HepG2 (cell line): Measurements from ENCODE around the gene SLC2A2. TPM values are rescaled to one million over a fixed set of nuclear protein-coding genes. Genes with fewer than 3 reads are reported as not detected.

Source experiments
- BRCA1 ChIP-seq: sonication (generic); formaldehyde crosslinking; IDR thresholded peaks from 2 replicates; pipeline ENCODE4 v1.4.0; 2020; ENCODE audit warnings: missing genetic modification reagents
- FOXC1 ChIP-seq: sonication (generic); formaldehyde crosslinking; IDR thresholded peaks from 2 replicates; pipeline ENCODE4 v1.8.0; 2022; ENCODE audit warnings: mild to moderate bottlenecking, missing genetic modification reagents, borderline replicate concordance
- HOXA5 ChIP-seq: sonication (generic); formaldehyde crosslinking; IDR thresholded peaks from 2 replicates; pipeline ENCODE4 v1.4.0; 2020; ENCODE audit warnings: missing genetic modification reagents
- KLF15 ChIP-seq: sonication (generic); formaldehyde crosslinking; IDR thresholded peaks from 2 replicates; pipeline ENCODE4 v1.8.1; 2023; ENCODE audit warnings: borderline replicate concordance, mild to moderate bottlenecking, inconsistent platforms, missing genetic modification reagents, mixed read lengths
- MBD4 ChIP-seq: IDR thresholded peaks from 2 replicates; pipeline ENCODE4 v1.6.1; 2012; ENCODE audit warnings: low read length, inconsistent platforms, borderline replicate concordance
- MEIS1 ChIP-seq: sonication (generic); formaldehyde crosslinking; IDR thresholded peaks from 2 replicates; pipeline ENCODE4 v1.9.0; 2021; ENCODE audit warnings: mild to moderate bottlenecking, missing genetic modification reagents, moderate library complexity, borderline replicate concordance
- NCOA2 ChIP-seq: sonication (generic); formaldehyde crosslinking; IDR thresholded peaks from 2 replicates; pipeline ENCODE4 v1.8.0; 2022; ENCODE audit warnings: inconsistent platforms
- NFRKB ChIP-seq: fragments of 450-650 bp; IDR thresholded peaks from 2 replicates; pipeline ENCODE4 v1.6.1; 2017
- NR1H2 ChIP-seq: sonication (generic); formaldehyde crosslinking; IDR thresholded peaks from 2 replicates; pipeline ENCODE4 v1.8.1; 2022; ENCODE audit warnings: low read depth, missing genetic modification reagents, borderline replicate concordance
- REPIN1 ChIP-seq: sonication (generic); formaldehyde crosslinking; IDR thresholded peaks from 2 replicates; pipeline ENCODE4 v1.8.0; 2022; ENCODE audit warnings: missing genetic modification reagents, low read depth, mild to moderate bottlenecking, borderline replicate concordance
- SKI ChIP-seq: fragments of 450-650 bp; IDR thresholded peaks from one replicate; pipeline ENCODE4 v1.6.1; 2018; ENCODE audit warnings: mild to moderate bottlenecking; ENCODE audit not compliant: partially characterized antibody
- SNRNP70 ChIP-seq: fragments of 200-400 bp; formaldehyde crosslinking; IDR thresholded peaks from 2 replicates; pipeline ENCODE4 v1.6.1; 2017; ENCODE audit warnings: mild to moderate bottlenecking, low read depth, low read length, moderate library complexity
- TOPORS ChIP-seq: sonication (generic); formaldehyde crosslinking; IDR thresholded peaks from 2 replicates; pipeline ENCODE4 v1.8.0; 2023; ENCODE audit warnings: mild to moderate bottlenecking, missing genetic modification reagents
- ZNF121 ChIP-seq: sonication (generic); formaldehyde crosslinking; IDR thresholded peaks from 2 replicates; pipeline ENCODE4 v1.5.0; 2020; ENCODE audit warnings: mild to moderate bottlenecking, missing genetic modification reagents
- ZNF317 ChIP-seq: sonication (generic); formaldehyde crosslinking; IDR thresholded peaks from 2 replicates; pipeline ENCODE4 v1.5.0; 2020; ENCODE audit warnings: mild to moderate bottlenecking, missing genetic modification reagents
- ZNF556 ChIP-seq: sonication (generic); formaldehyde crosslinking; IDR thresholded peaks from 2 replicates; pipeline ENCODE4 v1.4.0; 2020; ENCODE audit warnings: mild to moderate bottlenecking, missing genetic modification reagents, borderline replicate concordance
- ZNF570 ChIP-seq: sonication (generic); formaldehyde crosslinking; IDR thresholded peaks from 2 replicates; pipeline ENCODE4 v1.4.0; 2020; ENCODE audit warnings: mild to moderate bottlenecking, missing genetic modification reagents, borderline replicate concordance
- ZNF768 ChIP-seq: sonication (generic); formaldehyde crosslinking; IDR thresholded peaks from 2 replicates; pipeline ENCODE4 v1.4.0; 2020; ENCODE audit warnings: missing genetic modification reagents
- ZNF777 ChIP-seq: sonication (generic); formaldehyde crosslinking; IDR thresholded peaks from 2 replicates; pipeline ENCODE4 v1.4.0; 2020; ENCODE audit warnings: missing genetic modification reagents
- ZNF782 ChIP-seq: sonication (generic); formaldehyde crosslinking; IDR thresholded peaks from 2 replicates; pipeline ENCODE4 v1.4.0; 2020; ENCODE audit warnings: missing genetic modification reagents, mild to moderate bottlenecking, borderline replicate concordance
- polyA plus RNA-seq, 8 experiments: library from polyadenylated mRNA; depleted of rRNA in 3 of 8; stranded (reverse) in 7 of 8; unstranded in 1 of 8; fragments of >200 nt; fragmentation: Illumina TruSeq in 4 of 8; extraction: Trizol in 4 of 8; gene quantifications; 2 replicates each; pipeline versions ENCODE4 v1.2.1 to v1.2.3, GENCODE V29; 2011 to 2016; ENCODE audit warnings: low read depth in 4 of 8, missing spikeins in 1 of 8, mixed read lengths in 1 of 8; ENCODE audit not compliant: insufficient read depth in 1 of 8
- total RNA-seq, 5 experiments: library from RNA; depleted of rRNA; stranded (reverse); fragments of >200 nt; fragmentation: Illumina TruSeq; extraction: Trizol; gene quantifications; 2 replicates each; pipeline ENCODE4 v1.2.3, GENCODE V29; 2016; ENCODE audit warnings: low read depth in 1 of 5
- TF ChIP-seq, protein P1 (sequence below): sonication (generic); formaldehyde crosslinking; IDR thresholded peaks from 2 replicates; pipeline ENCODE4 v1.8.0; 2022; ENCODE audit warnings: missing genetic modification reagents, mild to moderate bottlenecking, borderline replicate concordance
- TF ChIP-seq, protein P2 (sequence below): sonication (generic); formaldehyde crosslinking; IDR thresholded peaks from 2 replicates; pipeline ENCODE4 v1.4.0; 2020; ENCODE audit warnings: mild to moderate bottlenecking, missing genetic modification reagents
- TF ChIP-seq, protein P3 (sequence below): sonication (generic); formaldehyde crosslinking; IDR thresholded peaks from 2 replicates; pipeline ENCODE4 v1.4.0; 2020; ENCODE audit warnings: missing genetic modification reagents, mild to moderate bottlenecking, borderline replicate concordance
- TF ChIP-seq, protein P4 (sequence below): sonication (generic); formaldehyde crosslinking; IDR thresholded peaks from 2 replicates; pipeline ENCODE4 v1.4.0; 2020; ENCODE audit warnings: missing genetic modification reagents

SLC2A2 gene
- total and polyA plus RNA-seq, 2 of the 13 experiments (the other 11 are each of a cell fraction or from before 2014, with no cell fraction given) = 19.5 to 23.2 TPM

DNA sequence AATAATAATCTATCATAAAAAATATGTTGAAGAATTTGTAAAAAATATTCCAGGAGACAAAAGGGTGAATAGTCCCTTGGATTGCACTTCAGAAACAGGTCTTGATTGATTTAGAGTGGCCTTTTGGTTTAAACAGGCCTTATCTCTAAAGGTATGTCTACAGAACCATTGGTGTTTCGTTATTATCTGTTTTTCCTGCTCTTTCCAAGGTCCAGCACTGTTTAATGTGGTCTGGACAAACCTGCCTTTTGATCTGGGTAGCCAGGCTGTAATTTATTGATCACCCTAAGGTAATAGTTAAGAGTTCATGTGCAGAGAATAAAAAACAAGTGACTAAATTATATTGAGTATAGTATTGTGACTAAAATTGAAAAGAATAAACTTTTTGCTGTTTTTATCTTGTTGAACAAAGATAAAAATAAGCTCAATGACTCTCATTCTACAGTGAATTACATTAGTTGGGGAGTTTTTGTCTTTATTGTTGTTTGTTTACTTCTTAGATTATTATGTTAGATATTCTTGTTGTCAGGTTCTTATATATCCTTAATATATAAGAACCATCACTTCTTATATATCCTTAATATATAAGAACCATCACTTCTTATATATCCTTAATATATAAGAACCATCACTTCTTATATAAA lies 25.1 kb downstream of the SLC2A2 start (continued):
- TF ChIP-seq, protein P1, sequence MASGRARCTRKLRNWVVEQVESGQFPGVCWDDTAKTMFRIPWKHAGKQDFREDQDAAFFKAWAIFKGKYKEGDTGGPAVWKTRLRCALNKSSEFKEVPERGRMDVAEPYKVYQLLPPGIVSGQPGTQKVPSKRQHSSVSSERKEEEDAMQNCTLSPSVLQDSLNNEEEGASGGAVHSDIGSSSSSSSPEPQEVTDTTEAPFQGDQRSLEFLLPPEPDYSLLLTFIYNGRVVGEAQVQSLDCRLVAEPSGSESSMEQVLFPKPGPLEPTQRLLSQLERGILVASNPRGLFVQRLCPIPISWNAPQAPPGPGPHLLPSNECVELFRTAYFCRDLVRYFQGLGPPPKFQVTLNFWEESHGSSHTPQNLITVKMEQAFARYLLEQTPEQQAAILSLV (CRISPR knock-in tag) = no peak
- TF ChIP-seq KLF15 (CRISPR knock-in tag) (no peak), REPIN1 (CRISPR knock-in tag) (peak; percentile 34; the same call in 1 of the 2 replicates), MEIS1 (CRISPR knock-in tag) (no peak; the same call in 1 of the 2 replicates), ZNF556 (CRISPR knock-in tag) (no peak; the same call in 1 of the 2 replicates), NR1H2 (CRISPR knock-in tag) (no peak), HOXA5 (CRISPR knock-in tag) (peak; percentile 46; the same call in 1 of the 2 replicates), ZNF782 (CRISPR knock-in tag) (no peak), ZNF777 (CRISPR knock-in tag) (no peak), MBD4 (peak; percentile 81; the same call in 1 of the 2 replicates), ZNF317 (CRISPR knock-in tag) (no peak), ZNF121 (CRISPR knock-in tag) (no peak), BRCA1 (CRISPR knock-in tag) (no peak), SNRNP70 (no peak), ZNF570 (CRISPR knock-in tag) (no peak), TOPORS (CRISPR knock-in tag) (no peak), SKI (peak; percentile 90), ZNF768 (CRISPR knock-in tag) (no peak), FOXC1 (CRISPR knock-in tag) (no peak), NFRKB (no peak), NCOA2 (peak; percentile 99)
- TF ChIP-seq, protein P2, sequence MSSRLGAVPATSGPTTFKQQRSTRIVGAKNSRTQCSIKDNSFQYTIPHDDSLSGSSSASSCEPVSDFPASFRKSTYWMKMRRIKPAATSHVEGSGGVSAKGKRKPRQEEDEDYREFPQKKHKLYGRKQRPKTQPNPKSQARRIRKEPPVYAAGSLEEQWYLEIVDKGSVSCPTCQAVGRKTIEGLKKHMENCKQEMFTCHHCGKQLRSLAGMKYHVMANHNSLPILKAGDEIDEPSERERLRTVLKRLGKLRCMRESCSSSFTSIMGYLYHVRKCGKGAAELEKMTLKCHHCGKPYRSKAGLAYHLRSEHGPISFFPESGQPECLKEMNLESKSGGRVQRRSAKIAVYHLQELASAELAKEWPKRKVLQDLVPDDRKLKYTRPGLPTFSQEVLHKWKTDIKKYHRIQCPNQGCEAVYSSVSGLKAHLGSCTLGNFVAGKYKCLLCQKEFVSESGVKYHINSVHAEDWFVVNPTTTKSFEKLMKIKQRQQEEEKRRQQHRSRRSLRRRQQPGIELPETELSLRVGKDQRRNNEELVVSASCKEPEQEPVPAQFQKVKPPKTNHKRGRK (CRISPR knock-in tag) = no peak
- TF ChIP-seq, protein P3, sequence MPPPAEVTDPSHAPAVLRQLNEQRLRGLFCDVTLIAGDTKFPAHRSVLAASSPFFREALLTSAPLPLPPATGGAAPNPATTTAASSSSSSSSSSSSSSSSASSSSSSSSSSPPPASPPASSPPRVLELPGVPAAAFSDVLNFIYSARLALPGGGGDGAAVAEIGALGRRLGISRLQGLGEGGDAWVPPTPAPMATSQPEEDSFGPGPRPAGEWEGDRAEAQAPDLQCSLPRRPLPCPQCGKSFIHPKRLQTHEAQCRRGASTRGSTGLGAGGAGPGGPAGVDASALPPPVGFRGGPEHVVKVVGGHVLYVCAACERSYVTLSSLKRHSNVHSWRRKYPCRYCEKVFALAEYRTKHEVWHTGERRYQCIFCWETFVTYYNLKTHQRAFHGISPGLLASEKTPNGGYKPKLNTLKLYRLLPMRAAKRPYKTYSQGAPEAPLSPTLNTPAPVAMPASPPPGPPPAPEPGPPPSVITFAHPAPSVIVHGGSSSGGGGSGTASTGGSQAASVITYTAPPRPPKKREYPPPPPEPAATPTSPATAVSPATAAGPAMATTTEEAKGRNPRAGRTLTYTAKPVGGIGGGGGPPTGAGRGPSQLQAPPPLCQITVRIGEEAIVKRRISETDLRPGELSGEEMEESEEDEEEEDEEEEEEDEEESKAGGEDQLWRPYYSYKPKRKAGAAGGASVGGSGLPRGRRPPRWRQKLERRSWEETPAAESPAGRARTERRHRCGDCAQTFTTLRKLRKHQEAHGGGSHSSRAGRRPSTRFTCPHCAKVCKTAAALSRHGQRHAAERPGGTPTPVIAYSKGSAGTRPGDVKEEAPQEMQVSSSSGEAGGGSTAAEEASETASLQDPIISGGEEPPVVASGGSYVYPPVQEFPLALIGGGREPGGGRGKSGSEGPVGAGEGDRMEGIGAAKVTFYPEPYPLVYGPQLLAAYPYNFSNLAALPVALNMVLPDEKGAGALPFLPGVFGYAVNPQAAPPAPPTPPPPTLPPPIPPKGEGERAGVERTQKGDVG = no peak
- TF ChIP-seq, protein P4, sequence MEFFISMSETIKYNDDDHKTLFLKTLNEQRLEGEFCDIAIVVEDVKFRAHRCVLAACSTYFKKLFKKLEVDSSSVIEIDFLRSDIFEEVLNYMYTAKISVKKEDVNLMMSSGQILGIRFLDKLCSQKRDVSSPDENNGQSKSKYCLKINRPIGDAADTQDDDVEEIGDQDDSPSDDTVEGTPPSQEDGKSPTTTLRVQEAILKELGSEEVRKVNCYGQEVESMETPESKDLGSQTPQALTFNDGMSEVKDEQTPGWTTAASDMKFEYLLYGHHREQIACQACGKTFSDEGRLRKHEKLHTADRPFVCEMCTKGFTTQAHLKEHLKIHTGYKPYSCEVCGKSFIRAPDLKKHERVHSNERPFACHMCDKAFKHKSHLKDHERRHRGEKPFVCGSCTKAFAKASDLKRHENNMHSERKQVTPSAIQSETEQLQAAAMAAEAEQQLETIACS (CRISPR knock-in tag) = no peak
